BLaER1 treated with 17β-estradiol and CSF1 and Interleukin-3, amounts not matched to agents 10 nM and 100 nM (cell line): ENCODE measurements around the gene PHACTR3.

ENCODE experiments used
- H3K27ac ChIP-seq, 11 experiments: shearing (Covaris generic); formaldehyde crosslinking; 2 replicates each; pipeline ENCODE4 v1.8.1; 2022
- H3K27me3 ChIP-seq, 11 experiments: shearing (Covaris generic); formaldehyde crosslinking; 2 replicates each; pipeline ENCODE4 v1.8.1; 2022
- H3K36me3 ChIP-seq, 11 experiments: shearing (Covaris generic); formaldehyde crosslinking; 2 replicates each; pipeline ENCODE4 v1.8.1; 2022
- H3K4me1 ChIP-seq, 10 experiments: shearing (Covaris generic); formaldehyde crosslinking; 2 replicates each; pipeline ENCODE4 v1.8.1; 2022
- H3K4me2 ChIP-seq, 11 experiments: shearing (Covaris generic); formaldehyde crosslinking; 2 replicates each; pipeline ENCODE4 v1.8.1; 2022
- H3K4me3 ChIP-seq, 10 experiments: shearing (Covaris generic); formaldehyde crosslinking; 2 replicates each; pipeline ENCODE4 v1.8.1; 2022
- H3K9ac ChIP-seq, 11 experiments: shearing (Covaris generic); formaldehyde crosslinking; 2 replicates each; pipeline ENCODE4 v1.8.1; 2022
- H3K9me3 ChIP-seq, 11 experiments: shearing (Covaris generic); formaldehyde crosslinking; replicated peaks in 1 of 11; 2 replicates each; pipeline ENCODE4 v1.8.1; 2022
- H4K20me1 ChIP-seq, 11 experiments: shearing (Covaris generic); formaldehyde crosslinking; 2 replicates each; pipeline ENCODE4 v1.8.1; 2022
- Cebpa-rat ChIP-seq, 11 experiments: shearing (Covaris generic); IDR thresholded peaks; 2 replicates each; pipeline ENCODE4 v1.8.1; 2022

Gene PHACTR3

DNA sequence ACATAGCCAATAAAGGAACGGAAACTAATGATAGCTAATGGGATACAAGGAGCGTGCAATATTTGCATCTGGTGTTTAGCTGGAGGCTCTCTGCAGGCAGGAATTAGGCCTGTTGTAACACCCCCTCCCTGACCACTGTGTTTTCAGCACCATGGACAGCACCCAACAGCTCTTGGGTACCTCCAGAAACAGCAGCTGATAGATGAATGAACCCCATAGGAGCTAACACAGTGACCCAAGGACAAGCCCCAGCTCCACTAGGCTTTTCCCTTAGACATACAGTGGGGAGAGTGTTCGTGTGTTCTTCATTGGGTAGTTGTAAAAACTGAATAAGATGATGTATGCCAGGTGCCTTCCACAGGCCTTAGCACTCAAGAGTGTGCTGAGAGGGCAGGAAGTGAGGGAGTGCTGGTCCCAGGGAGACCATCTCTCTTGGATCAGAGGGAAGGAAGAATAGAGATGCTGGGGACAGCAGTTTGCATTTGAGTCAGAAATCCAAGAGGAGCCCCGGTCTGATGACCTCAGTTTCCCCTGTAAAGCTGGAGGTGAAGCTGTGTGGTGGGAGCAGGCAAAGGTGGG is 161.3 kb downstream of the PHACTR3 start:
- peaks cover 0 to 100% (median 67%) of the 10 kb centered on the region in 11 experiments; a peak in 18 of 22 replicates for H4K20me1 ChIP-seq

DNA sequence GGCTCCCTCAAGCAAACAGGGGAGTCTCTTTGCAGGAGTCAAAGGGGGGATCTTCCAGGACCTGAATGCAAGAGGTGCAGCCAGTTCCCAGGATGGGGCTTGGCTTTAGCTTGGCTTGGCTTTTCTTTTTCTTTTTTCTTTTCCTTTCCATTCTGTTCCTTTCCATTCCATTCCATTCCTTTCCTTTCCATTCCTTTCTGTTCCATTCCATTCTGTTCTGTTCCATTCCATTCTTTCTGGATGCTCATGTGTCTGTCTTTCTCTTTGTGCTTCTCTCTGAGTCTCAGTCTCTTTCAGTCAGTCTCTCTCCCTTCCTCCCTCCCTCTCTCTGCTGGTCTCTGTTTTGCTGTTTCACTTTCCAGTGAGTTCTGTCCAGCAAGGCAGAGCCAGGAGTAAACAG is 163.3 kb downstream of the PHACTR3 start:
- Histone ChIP-seq H3K4me2 (peak overlapping the region in 5 of 11 experiments; percentile 8 to 65 (median 32); a peak in 7 of 22 replicates), H3K4me1 (peaks cover 9 to 98% (median 70%) of the 10 kb centered on the region in 10 experiments; a peak in 18 of 20 replicates), H3K27ac (no peak overlapping the region), H3K27me3 (no peaks in the 10 kb centered on the region), H3K4me3 (no peak overlapping the region), H3K9ac (no peak overlapping the region), H4K20me1 (peaks cover 0 to 100% (median 83%) of the 10 kb centered on the region in 11 experiments; a peak in 18 of 22 replicates), H3K9me3 (peaks cover 0 to 9% (median 0%) of the 10 kb centered on the region in 11 experiments; a peak in 3 of 22 replicates), H3K36me3 (peaks cover 0 to 100% (median 92%) of the 10 kb centered on the region in 11 experiments; a peak in 18 of 22 replicates)
- no peak for TF ChIP-seq Cebpa-rat (IDR thresholded peaks at IDR 0.05)

More for the DNA sequence above, 161.3 kb downstream of the PHACTR3 start:
- TF ChIP-seq Cebpa-rat (IDR thresholded peaks at IDR 0.05) = no peak
- Histone ChIP-seq H3K9ac (no peak overlapping the region), H3K4me3 (no peak overlapping the region), H3K4me1 (peaks cover 9 to 87% (median 51%) of the 10 kb centered on the region in 10 experiments; a peak in 18 of 20 replicates), H3K9me3 (peaks cover 0 to 12% (median 0%) of the 10 kb centered on the region in 11 experiments; a peak in 3 of 22 replicates), H3K36me3 (peaks cover 0 to 100% (median 92%) of the 10 kb centered on the region in 11 experiments; a peak in 18 of 22 replicates), H3K27me3 (no peaks in the 10 kb centered on the region), H3K4me2 (peak overlapping the region in 5 of 11 experiments; percentile 9 to 65 (median 25); a peak in 6 of 22 replicates), H3K27ac (no peak overlapping the region)

DNA sequence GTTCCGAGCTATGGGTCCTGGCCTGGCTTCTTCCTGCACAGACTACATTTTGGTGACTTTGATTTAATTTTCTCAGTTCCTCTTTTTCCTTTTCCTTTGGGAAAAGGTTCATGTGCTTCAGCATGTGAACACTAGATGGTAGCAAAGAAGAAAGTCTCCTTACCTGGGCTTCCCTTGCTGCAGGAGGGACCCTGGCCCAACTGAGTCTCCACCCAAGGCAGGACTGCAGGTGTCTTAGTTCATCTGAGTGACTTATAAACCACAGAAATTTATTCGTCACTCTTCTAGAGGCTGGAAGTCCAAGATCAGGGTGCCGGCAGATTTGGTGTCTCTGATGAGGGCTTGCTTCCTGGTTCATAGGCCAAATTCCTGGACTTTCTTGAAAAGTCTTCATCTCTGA is 165.9 kb downstream of the PHACTR3 start:
- H3K9ac ChIP-seq = no peak overlapping the region
- no peak for TF ChIP-seq Cebpa-rat (IDR thresholded peaks at IDR 0.05)

DNA sequence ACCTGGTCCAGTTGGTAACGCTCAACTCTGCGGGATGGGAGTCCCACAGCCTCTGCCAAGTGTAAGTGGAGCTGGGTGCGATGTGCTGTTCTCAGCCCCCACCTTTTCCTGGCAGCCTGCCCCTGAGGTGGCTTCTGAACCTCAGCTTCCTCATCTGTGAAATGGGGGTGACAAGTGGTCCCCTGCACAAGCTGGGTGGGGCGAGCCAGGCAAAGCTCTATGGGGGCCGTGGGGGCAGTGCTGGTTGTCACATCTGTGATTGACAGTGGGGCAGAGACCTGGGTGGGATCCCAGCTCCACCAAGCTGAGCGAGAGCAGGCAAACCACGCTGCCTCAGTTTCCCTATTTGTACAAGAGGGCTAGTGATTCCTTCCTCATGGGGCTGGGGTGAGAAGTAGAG is 166.5 kb downstream of the PHACTR3 start:
- peaks cover 0 to 100% (median 68%) of the 10 kb centered on the region in 11 experiments; a peak in 18 of 22 replicates for H4K20me1 ChIP-seq
- H3K36me3 ChIP-seq = peaks cover 0 to 100% (median 93%) of the 10 kb centered on the region in 11 experiments; a peak in 18 of 22 replicates
- no peak overlapping the region for H3K9ac ChIP-seq
- peak overlapping the region in 6 of 11 experiments; percentile 1 to 65 (median 55); a peak in 9 of 22 replicates for H3K4me2 ChIP-seq
- H3K9me3 ChIP-seq = no peaks in the 10 kb centered on the region
- H3K4me1 ChIP-seq = peaks cover 9 to 86% (median 74%) of the 10 kb centered on the region in 10 experiments; a peak in 18 of 20 replicates
- TF ChIP-seq Cebpa-rat (IDR thresholded peaks at IDR 0.05) = no peak
- H3K27ac ChIP-seq = no peak overlapping the region
- no peak overlapping the region for H3K4me3 ChIP-seq
- H3K27me3 ChIP-seq = no peaks in the 10 kb centered on the region

More for the DNA sequence above, 165.9 kb downstream of the PHACTR3 start:
- H3K27ac ChIP-seq = no peak overlapping the region
- H3K4me3 ChIP-seq = no peak overlapping the region
- H3K27me3 ChIP-seq = no peaks in the 10 kb centered on the region
- H3K36me3 ChIP-seq = peaks cover 0 to 100% (median 93%) of the 10 kb centered on the region in 11 experiments; a peak in 18 of 22 replicates
- peaks cover 0 to 100% (median 74%) of the 10 kb centered on the region in 11 experiments; a peak in 18 of 22 replicates for H4K20me1 ChIP-seq
- H3K9me3 ChIP-seq = no peaks in the 10 kb centered on the region
- H3K4me2 ChIP-seq = peak overlapping the region; percentile 19 to 65 (median 48); a peak in 20 of 22 replicates
- H3K4me1 ChIP-seq = peaks cover 9 to 86% (median 73%) of the 10 kb centered on the region in 10 experiments; a peak in 18 of 20 replicates

DNA sequence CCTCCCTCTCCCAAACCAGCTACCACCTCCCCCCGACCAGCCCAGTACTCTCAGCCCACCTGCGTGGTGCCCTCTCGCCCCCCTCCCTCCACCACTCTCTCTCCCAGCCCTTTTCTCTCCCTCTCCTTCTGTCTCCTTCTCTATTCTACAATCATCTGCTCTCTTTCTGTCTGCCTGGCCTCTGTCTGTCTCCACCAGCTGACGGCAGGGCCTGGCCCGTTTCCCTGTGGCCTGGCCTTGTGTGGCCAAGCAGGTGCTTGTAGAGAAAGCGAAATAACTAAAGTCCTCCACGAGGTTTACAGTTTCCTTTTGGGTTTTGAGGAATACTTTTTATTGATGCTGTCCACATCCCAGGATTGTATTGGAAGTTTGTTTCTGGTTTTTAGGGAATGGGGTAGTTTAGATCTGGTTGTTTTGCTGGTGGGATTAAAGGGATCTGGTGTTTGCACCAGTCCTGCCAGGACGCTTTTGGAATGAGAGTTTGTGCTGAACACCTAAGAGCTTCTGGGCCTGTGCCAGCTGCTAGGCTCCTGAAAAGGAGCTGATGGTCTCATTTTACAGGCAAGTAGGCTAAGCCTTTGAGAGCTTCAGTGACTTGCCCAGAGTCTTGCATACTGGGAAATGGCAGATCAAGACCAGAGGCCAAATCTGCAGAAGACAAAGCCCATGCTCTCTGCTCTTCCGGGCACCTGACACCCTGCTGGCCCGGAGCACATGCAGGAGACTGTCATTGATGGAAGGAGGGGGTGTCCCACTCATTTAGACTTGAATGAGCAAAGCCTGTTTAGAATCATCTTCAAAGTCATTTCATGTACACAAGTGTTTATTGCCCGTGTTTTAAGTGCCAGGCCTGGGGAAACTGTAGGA is 167.4 kb downstream of the PHACTR3 start:
- Histone ChIP-seq H3K4me1 (peaks cover 9 to 84% (median 75%) of the 10 kb centered on the region in 10 experiments; a peak in 18 of 20 replicates), H3K4me3 (no peak overlapping the region), H4K20me1 (peaks cover 0 to 100% (median 59%) of the 10 kb centered on the region in 11 experiments; a peak in 18 of 22 replicates), H3K4me2 (peak overlapping the region in 5 of 11 experiments; percentile 0 to 52 (median 19); a peak in 5 of 22 replicates), H3K9ac (peak overlapping the region in 1 of 11 experiments; percentile 29; a peak in 1 of 22 replicates), H3K27ac (no peak overlapping the region), H3K36me3 (peaks cover 0 to 100% (median 93%) of the 10 kb centered on the region in 11 experiments; a peak in 18 of 22 replicates), H3K27me3 (no peaks in the 10 kb centered on the region), H3K9me3 (no peaks in the 10 kb centered on the region)
- no peak for TF ChIP-seq Cebpa-rat (IDR thresholded peaks at IDR 0.05)

DNA sequence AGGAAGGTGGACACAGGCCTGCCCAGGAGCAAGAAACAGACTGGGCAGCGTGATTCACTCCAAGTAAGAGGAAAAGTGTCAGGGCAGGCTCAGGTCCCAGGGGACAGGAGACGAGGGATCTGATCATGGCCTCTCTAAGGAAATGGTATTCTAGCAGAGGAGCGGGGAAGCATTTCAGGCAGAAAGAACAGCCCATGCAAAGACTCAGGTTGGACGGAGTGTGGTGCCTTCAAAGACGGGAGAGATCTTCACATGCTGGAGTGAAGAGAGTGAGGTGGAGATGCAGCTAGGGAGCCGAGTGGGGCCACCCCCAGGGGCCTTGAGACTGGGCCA is 168.0 kb downstream of the PHACTR3 start:
- H3K9me3 ChIP-seq = no peaks in the 10 kb centered on the region
- peak overlapping the region in 1 of 11 experiments; percentile 29; a peak in 1 of 22 replicates for H3K9ac ChIP-seq
- no peak for TF ChIP-seq Cebpa-rat (IDR thresholded peaks at IDR 0.05)
- H3K4me2 ChIP-seq = peak overlapping the region in 5 of 11 experiments; percentile 0 to 21 (median 1); a peak in 1 of 22 replicates
- peaks cover 0 to 100% (median 53%) of the 10 kb centered on the region in 11 experiments; a peak in 18 of 22 replicates for H4K20me1 ChIP-seq
- H3K36me3 ChIP-seq = peaks cover 0 to 100% (median 93%) of the 10 kb centered on the region in 11 experiments; a peak in 17 of 22 replicates
- H3K27me3 ChIP-seq = no peaks in the 10 kb centered on the region
- H3K27ac ChIP-seq = no peak overlapping the region
- H3K4me3 ChIP-seq = no peak overlapping the region
- H3K4me1 ChIP-seq = peaks cover 9 to 84% (median 70%) of the 10 kb centered on the region in 10 experiments; a peak in 18 of 20 replicates

DNA sequence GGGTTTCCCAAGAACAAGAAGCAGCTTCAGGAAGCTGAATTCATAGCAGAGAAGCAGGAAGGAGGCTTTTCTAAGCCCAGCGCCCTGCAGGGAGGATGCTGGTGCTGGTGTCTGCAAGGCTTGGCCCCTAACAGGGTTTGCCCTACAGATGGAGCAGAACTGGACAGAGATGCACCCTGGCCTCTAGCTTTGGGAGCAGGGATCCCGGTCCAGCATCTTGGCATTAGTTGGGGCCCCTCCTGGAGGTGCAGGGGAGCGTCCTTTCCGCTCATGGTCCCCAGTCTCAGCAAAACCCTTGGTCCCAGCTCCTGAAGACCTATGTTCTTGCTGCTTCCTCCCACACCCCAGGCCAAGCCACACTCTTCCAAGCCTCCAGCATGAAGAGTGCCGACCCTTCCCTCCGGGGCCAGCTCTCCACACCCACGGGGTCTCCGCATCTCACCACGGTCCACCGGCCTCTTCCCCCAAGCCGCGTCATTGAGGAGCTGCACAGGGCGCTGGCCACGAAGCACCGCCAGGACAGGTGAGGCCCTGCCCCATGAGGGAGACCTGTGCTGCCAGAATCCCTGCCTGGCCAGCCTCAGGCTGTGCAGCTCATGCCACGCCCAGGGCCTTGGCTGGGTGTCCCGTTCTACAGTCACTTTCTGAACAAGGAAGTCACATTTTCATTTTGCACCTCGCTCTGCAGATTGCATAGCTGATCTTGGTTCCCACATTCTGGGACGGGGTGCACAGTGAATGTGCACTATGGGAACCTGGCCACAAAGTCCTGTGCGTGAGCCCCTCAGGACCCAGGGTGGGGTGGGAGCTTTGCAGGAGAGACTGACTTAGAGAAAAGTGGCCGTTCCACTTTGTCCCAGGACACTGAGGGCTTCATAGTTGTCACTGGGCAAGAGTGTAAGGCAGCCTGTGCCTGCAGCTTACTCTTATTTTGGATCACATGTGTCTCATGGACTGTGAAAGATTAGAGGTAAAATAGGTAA is 168.9 kb downstream of the PHACTR3 start:
- Histone ChIP-seq H3K4me2 (0 out of 22 replicates have a peak overlapping the region, but pooled peaks of 1 of the 11 experiments have one; percentile 19), H4K20me1 (peaks cover 0 to 100% (median 52%) of the 10 kb centered on the region in 11 experiments; a peak in 18 of 22 replicates), H3K9me3 (no peaks in the 10 kb centered on the region), H3K4me1 (peaks cover 9 to 82% (median 61%) of the 10 kb centered on the region in 10 experiments; a peak in 18 of 20 replicates), H3K4me3 (no peak overlapping the region), H3K36me3 (peaks cover 0 to 100% (median 93%) of the 10 kb centered on the region in 11 experiments; a peak in 17 of 22 replicates), H3K9ac (peak overlapping the region in 1 of 11 experiments; percentile 29; a peak in 1 of 22 replicates), H3K27ac (no peak overlapping the region), H3K27me3 (no peaks in the 10 kb centered on the region)
- no peak for TF ChIP-seq Cebpa-rat (IDR thresholded peaks at IDR 0.05)
